Measurements from ENCODE around the gene SOSTDC1.
A peak's percentile ranks its signal among the peaks of the same experiment; 100 is the strongest.

SOSTDC1 gene

DNA sequence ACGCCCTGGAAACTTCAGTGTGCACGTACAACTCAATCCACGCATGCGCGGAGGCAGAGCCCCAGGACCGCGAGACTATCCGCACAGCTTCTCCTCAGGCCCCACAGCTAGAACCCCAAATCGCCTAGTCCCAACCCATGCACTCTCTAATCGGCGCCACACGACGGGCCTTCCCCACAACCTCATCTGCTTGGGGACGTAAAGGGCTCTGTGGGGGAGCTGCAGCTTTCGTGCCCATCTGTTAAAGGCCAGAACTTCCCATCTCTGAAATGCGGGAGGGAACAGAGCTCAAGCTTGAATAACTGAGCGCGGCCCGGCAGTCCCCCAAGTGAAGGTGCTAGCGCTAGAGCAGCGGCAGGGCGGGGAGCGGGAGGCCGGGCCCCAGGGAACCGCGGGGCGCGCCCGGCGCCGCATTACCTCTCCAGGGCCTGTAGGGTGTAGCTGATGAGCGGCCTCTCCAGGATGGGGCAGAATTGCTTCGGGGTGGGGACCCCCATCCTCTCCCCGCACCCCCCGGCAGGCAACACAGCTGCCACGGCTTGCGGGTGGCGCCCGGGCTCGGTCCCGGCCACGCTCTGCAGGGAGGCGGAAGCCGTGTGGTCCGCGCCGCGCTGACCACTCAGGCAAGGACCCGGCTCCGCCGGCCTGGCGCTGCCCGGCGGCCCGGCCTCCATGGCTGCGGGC lies 44.7 kb downstream of the SOSTDC1 start:
- in situ Hi-C loops (cut with MboI; ENCODE audit: low sequenced_read_pairs), result no loop called here
- Histone ChIP-seq H3K9me3 (no peaks in the 10 kb centered on the region; the same call in 1 of the 2 replicates), H3K36me3 (replicated peaks) (no peaks in the 10 kb centered on the region), H3K4me1 (peaks cover 21% of the 10 kb centered on the region), H3K27me3 (ENCODE audit: low read depth) (no peaks in the 10 kb centered on the region), H3K4me3 (peak overlapping the region; percentile 36)
- DNase-seq (ENCODE audit: low spot score in 2 of 2), result peak; percentile 84 to 87

DNA sequence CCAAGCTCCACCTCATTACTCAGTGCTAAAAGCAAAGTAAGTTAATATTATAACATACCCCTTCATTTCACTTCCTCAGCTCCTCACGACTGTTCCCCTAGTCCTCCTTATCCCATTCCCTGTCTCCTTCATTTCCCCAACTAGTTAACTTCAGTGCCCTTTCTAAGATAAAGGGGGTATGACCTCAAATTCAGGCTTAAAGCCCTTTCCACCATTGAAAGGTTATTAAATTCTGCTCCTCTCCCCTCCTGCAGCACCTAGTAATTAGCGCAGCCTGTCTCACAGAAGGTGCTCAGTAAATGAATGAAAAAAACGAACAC lies 45.2 kb downstream of the SOSTDC1 start:
- in situ Hi-C loops (cut with MboI; ENCODE audit: low sequenced_read_pairs), result no loop called here
- no peaks in the 10 kb centered on the region for H3K36me3 ChIP-seq (replicated peaks)
- no peaks in the 10 kb centered on the region for H3K27me3 ChIP-seq (ENCODE audit: low read depth)
- H3K4me3 ChIP-seq, result peak overlapping the region; percentile 36
- H3K9me3 ChIP-seq, result no peaks in the 10 kb centered on the region; the same call in 1 of the 2 replicates
- DNase-seq (ENCODE audit: low spot score in 2 of 2), result no peak
- H3K4me1 ChIP-seq, result peaks cover 21% of the 10 kb centered on the region

DNA sequence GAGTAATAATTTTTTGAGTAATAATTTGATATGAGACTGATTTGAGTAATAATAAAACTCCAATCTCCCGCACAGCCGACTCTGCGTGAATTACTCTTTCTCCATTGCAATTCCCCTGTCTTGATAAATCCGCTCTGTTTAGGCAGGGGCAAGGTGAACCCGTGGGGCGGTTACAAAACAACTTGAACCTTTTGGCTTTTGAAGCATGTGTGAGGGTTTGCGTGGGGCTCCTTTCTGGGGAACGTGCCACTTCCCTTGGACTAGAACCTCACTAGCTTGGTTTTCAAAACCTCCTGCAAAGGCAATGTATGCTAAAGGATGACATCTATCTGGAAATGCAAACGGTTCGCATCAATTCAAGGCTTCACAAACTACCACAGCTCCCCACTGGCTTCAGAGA lies 45.7 kb downstream of the SOSTDC1 start:
- no peak for DNase-seq (ENCODE audit: low spot score in 2 of 2)
- H3K4me1 ChIP-seq, result peaks cover 21% of the 10 kb centered on the region
- in situ Hi-C loops (cut with MboI; ENCODE audit: low sequenced_read_pairs), result no loop called here
- no peaks in the 10 kb centered on the region for H3K36me3 ChIP-seq (replicated peaks)
- H3K9me3 ChIP-seq, result no peaks in the 10 kb centered on the region; the same call in 1 of the 2 replicates
- no peak overlapping the region for H3K4me3 ChIP-seq
- no peaks in the 10 kb centered on the region for H3K27me3 ChIP-seq (ENCODE audit: low read depth)

DNA sequence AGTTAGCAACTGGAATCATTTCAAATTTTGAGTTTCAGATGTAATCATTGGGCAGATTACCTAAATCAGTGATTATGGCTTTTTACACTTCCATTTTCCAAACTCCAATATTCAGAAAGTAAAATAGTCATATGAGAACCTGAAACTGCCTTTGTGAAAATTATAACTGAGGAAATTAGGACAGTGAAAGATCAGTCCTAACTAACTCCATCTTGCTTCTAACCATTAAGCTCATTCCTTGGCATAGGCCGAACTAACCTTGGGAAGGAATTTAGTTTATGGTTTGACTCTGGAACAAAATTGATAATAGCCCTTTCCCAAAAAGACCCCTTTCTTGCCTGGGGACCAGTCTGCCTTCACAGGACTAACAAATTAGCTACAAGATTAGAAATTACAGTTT lies 46.4 kb downstream of the SOSTDC1 start:
- Histone ChIP-seq H3K4me3 (no peak overlapping the region), H3K9me3 (no peaks in the 10 kb centered on the region; the same call in 1 of the 2 replicates), H3K27me3 (ENCODE audit: low read depth) (no peaks in the 10 kb centered on the region), H3K36me3 (replicated peaks) (no peaks in the 10 kb centered on the region), H3K4me1 (peaks cover 21% of the 10 kb centered on the region)
- in situ Hi-C loops (cut with MboI; ENCODE audit: low sequenced_read_pairs), result no loop called here
- DNase-seq (ENCODE audit: low spot score in 2 of 2), result no peak

DNA sequence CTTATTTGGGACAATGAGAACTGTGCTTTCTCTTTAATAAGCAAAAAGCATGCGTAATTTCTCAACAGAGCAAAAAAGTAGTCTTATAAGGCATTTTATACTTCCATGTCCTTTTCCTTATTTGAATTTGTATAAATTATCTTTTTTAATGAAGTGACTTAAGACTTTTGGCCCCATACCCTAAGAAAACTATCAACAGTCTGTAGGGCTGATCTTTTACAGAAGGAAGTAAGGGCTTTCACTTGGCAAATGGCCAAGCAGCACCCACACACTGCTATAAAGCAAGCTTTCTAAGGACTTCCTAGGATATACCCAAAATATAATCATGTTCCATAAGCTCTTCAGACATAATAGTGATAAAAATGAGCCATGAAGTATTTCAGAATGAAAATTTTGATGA lies 47.6 kb downstream of the SOSTDC1 start:
- Histone ChIP-seq H3K9me3 (no peaks in the 10 kb centered on the region; the same call in 1 of the 2 replicates), H3K4me3 (no peak overlapping the region), H3K4me1 (peaks cover 21% of the 10 kb centered on the region), H3K36me3 (replicated peaks) (no peaks in the 10 kb centered on the region), H3K27me3 (ENCODE audit: low read depth) (no peaks in the 10 kb centered on the region)
- no peak for DNase-seq (ENCODE audit: low spot score in 2 of 2)
- in situ Hi-C loops (cut with MboI; ENCODE audit: low sequenced_read_pairs), result no loop called here

DNA sequence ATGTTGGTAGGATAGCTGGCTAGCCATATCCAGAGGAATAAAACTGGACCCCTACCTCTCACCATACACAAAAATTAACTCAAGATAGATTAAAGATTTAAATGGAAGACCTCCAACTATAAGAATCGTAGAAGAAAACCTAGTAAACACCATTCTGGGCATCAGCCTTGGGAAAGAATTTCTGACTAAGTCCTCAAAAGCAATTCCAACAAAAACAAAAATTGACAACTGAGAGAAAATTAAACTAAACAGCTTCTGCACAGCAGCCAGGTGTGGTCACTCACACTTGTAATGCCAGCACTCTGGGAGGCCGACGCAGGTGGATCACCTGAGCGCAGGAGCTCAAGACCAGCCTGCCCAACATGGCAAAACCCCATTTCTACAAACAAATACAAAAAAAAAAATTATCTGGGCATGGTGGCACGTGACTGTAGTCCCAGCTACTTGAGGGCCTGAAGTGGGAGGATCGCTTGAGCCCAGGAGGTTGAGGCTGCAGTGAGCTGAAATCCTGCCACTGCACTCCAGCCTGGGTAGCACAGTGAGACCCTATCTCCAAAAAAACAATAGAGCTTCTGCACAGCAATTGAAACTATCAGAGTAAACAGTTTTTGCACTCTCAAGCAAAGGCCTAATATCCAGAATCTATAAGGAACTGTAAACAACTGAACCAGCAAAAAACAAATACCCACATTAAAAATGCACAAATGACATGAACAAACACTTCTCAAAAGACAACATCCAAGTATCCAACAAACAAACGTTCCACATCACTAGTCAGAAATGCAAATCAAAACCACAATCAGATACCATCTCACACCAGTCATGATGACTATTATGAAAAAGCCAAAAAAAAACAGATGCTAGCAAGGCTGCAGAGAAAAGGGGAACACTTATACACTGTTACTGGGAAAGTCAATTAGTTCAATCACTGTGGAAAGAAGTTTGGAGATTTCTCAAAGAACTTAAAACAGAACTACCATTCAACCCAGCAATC lies 49.0 kb downstream of the SOSTDC1 start:
- H3K9me3 ChIP-seq, result no peaks in the 10 kb centered on the region; the same call in 1 of the 2 replicates
- H3K36me3 ChIP-seq (replicated peaks), result no peaks in the 10 kb centered on the region
- H3K27me3 ChIP-seq (ENCODE audit: low read depth), result no peaks in the 10 kb centered on the region
- no peak for DNase-seq (ENCODE audit: low spot score in 2 of 2)
- H3K4me3 ChIP-seq, result no peak overlapping the region
- peaks cover 16% of the 10 kb centered on the region for H3K4me1 ChIP-seq
- in situ Hi-C loops (cut with MboI; ENCODE audit: low sequenced_read_pairs), result no loop called here

DNA sequence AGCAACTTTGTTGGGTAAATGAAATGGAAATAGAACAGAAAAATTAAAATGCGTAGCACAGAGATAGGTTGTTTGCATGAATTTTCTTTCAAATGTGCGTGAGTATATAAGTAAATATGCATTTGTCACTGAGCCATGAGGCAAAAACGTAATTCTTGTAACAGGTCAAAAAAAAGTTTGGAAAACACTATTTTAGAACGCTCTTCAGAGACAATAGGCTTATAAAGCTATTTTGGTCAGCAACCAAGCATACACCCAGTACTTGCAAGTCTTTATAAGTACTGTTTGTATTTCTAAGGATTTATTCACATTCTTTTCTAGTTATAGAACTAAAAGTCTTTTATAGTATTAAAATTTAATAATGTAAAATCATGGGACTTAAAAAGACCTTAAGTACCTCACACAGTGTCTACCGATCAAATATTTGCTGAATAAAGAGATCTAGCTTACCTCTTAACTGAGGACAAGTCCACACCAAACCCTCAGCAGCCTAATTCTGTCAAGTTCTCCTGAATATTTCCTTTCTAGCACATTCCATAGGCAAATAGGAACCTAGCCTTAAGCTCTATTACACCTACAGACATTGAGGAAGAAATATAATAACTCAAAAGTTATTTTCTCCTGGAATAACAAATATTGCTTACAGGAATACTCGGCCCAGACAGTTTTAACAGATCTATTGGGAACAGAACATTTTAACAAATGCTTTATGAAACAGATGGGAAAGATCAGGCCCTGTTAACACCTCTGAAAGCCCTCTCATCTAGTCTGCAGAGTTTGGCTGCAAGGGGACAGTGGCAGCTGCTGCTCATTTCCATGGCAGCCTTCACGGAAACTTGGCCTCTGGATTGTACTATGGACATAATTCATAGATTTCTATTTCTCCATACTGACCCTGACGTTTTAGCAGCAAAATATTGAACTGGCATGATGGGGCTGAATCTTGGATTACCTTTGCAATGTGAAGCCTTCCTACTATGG lies 53.0 kb downstream of the SOSTDC1 start:
- Histone ChIP-seq H3K27me3 (ENCODE audit: low read depth) (no peaks in the 10 kb centered on the region), H3K4me3 (no peak overlapping the region), H3K4me1 (no peaks in the 10 kb centered on the region), H3K9me3 (no peaks in the 10 kb centered on the region), H3K36me3 (replicated peaks) (no peaks in the 10 kb centered on the region)
- in situ Hi-C loops (cut with MboI; ENCODE audit: low sequenced_read_pairs), result no loop called here
- no peak for DNase-seq (ENCODE audit: low spot score in 2 of 2)

Data from HAP-1 (cell line).